ENCODE data around the gene ARHGAP1.
"Not testable (repeated sequence)": the region's sequence is repeated elsewhere in the genome, so short reads cannot be mapped to it uniquely, and the experiment has no call there.

Gene ARHGAP1

GRCh38 chr11:46671958-46672315 lies 28.5 kb downstream of the ARHGAP1 start:
- DNase-seq = no peak

DNA sequence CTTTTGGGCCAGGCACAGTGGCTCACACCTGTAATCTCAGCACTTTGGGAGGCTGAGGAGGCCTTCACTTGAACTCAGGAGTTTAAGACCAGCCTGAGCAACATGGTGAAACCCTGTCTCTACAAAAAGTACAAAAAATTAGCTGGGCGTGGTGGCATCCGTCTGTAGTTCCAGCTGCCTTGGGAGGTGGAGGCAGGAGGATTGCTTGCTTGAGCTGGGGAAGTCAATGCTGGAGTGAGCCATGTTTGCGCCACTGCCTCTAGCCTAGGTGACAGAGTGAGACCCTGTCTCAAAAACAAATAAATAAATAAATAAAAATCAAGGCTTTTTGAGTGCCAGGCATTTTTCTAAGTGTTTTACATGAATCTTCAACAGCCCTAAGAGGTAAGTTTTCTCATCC lies 29.9 kb downstream of the ARHGAP1 start:
- DNase-seq = not testable (repeated sequence)

DNA sequence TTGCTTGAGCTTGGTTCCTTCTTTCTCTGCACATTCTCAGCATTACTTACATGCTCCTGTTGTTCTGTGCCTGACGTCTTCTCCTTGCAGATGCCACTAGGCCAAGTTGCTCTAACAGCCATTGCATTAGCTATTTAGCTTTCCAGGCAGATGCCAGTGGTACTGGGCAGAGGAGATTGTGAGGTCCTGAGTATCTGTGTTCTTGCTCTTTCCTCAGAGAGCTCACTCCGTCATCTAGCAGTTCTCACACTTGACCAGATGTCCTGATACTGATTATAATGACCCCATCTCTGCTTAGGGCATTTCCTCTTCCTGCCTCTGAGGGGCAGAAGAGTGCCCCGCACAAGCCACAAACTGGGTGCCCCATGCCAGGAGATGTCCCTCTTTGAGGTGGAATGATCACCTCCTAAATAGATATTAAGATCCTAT lies 30.7 kb downstream of the ARHGAP1 start:
- DNase-seq = no peak

- DNase-seq = no peak
These were observed 31.8 kb downstream of the ARHGAP1 start for GRCh38 chr11:46668480-46669085.

DNA sequence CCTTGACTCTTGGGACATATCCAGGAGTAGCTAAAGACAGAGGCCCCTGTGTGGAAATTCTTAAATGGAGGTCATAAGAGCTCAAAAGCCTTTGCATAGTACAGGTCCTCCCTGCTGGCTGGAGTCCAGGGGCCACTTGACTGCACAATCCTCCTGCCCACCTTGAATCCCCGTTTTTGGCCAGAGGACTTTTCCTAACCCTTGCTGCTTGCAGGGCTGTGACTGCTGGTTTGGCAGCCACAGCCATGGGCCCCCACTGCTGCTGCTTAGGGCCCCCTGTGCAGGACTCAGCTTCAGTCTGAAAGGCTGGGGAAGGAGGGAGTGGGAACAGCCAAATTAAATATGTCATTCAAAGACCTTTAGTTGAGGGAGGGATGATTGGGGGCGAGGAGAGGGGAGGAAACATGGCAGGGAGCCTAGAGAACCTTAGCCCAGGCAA lies 33.4 kb downstream of the ARHGAP1 start:
- no peak for DNase-seq

DNA sequence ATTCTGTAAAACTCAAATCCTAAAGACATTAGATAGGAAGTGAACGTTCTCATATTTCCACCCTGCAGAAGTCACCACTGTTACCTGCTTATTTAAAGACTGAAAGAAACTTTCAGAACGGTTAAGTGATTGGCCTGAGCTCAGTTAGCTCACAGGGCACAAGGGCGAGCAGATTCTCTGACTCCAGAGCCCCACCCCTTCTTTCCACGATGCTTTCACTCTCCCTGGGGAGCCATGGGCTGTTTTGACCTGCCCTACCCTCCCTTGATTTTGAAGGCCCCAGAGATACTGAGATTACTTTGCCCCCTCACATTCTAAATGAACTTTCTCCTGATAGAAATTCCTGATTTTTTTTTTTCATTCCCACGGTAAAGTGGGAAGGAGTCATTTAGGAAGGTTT lies 33.9 kb downstream of the ARHGAP1 start:
- DNase-seq = no peak

DNA sequence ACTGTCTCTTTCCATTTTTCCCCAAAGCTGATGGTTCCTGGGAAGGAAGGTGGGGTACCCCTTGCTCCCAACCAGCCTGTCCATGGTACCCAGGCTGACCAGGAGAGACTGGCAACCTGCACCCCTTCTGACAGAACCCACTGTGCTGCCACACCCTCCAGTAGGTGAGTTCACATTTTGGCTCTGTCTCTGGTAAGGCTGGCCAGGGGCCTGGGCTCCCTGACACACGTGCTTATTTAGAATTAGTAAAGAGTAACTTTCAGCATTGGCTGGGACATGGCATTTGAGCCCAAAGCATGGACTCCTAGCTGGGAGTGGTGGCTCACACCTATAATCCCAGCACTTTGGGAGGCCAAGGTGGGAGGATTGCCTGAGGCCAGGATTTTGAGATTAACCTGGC lies 35.1 kb downstream of the ARHGAP1 start:
- DNase-seq = no peak

- no peak for DNase-seq
These were observed 35.8 kb downstream of the ARHGAP1 start for GRCh38 chr11:46664612-46665011.

GRCh38 chr11:46663277-46663940 lies 37.0 kb downstream of the ARHGAP1 start:
- no peak for DNase-seq

GRCh38 chr11:46662366-46662765 lies 38.1 kb downstream of the ARHGAP1 start:
- DNase-seq = no peak

DNA sequence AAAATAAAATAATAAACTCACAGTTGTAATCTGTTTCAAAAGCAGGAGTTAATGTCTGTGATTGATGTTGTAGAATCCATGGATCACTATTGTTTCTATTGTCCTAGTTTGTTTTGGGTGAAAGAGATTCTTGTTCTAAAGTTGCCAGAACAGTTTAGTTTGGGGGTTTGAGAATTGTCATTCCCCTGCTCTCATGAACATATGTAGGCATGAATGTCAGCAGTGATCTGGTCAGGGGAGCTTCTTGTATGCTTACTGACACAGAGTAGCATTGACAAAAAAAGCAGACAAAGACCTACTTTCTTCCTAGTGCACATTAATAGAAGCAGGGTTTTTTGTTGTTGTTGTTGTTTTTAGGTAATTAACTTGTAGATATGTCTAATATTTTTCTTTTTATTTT lies 38.6 kb downstream of the ARHGAP1 start:
- DNase-seq = no peak

DNA sequence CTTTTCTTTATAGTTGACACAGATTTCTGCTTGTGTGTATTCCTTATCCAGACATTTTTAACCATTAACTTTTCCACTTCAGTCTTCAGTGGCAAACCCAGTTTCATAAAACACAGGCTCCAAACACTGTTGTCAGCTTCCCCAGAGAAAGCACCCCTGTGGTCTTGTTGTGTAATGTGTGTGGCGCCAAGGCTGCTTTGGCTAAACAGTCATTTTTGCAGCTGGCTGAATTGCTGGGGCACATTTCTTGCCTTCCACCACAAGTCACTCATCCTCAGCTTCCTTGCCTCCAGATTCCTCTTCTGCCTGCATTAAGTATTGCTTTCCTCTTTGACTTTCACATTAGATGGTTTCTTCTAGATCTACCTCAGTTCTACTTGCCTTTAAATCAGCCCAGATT lies 40.5 kb downstream of the ARHGAP1 start:
- DNase-seq = no peak

- no peak for DNase-seq
These were observed 42.2 kb downstream of the ARHGAP1 start for GRCh38 chr11:46658259-46658658.

DNA sequence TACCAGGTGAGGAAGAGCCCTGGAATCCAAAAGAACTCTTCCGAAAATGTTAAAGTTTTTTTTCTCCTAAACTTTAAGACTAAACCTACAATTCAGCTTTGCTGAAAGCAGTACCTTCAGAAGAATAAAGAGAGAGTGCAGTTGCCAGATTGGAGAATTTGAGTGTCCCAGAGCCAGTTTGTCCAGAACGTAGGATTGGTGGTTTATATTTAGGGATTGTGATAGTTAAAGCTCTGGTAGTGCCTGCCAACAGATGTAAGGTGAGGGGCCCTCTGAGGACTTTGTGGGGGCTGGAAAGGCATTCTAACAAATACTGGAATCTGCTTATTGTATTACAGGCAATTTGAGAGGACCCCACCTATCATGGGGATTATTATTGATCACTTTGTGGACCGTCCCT lies 43.2 kb downstream of the ARHGAP1 start:
- DNase-seq = no peak

DNA sequence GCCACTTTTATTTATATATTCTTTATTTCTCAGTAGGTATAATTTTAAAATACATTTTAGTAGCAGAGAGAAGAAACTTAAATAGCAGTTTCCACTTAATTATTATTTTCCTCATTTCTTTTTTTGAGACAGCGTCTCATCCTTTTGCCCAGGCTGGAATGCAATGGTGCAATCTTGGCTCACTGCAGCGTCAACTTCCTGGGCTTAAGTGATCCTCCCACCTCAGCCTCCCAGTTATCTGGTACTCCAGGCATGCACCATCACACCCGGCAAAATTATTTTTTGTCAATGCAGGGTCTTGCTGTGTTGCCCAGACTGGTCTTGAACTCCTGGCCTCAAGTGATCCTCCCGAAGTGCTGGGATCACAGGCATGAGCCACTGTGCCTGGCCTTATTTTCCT lies 44.8 kb downstream of the ARHGAP1 start:
- no peak for DNase-seq

GRCh38 chr11:46649180-46649738 lies 51.2 kb downstream of the ARHGAP1 start:
- DNase-seq = no peak

DNA sequence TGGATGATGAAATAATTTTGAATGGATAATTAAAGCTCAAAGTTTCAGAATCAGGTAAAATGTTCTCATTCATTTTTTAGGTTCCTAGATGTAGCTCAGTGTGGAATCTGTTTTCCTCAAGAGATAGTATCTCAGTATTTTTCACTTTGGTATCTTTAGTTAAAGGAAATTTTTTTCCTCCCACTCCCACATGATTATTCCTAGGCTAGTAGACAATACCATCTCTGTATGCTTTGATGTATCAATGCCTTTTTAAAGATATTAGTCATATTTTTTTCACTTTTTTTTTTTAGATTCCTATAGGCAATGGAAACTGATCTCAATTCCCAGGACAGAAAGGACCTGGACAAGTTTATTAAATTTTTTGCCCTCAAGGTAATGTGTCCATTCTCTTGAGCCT lies 56.4 kb downstream of the ARHGAP1 start:
- no peak for DNase-seq

DNA sequence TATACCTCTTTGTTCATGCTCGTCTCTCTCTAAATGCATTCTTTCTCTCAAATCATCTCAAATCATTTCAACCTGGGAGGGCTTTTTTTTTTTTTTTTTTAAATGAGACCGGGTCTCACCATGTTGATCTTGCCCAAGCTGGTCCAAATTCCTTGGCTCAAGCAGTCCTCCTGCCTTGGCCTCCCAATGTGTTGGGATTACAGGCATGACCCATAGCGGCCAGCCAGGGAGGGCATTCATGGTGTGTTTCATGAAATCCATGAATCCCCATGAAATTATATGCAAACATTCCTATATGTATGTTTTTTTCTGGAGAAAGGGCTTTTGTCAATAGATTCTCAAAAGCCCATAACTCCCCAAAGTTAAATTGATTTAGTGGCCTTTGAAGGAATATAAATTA lies 56.9 kb downstream of the ARHGAP1 start:
- no peak for DNase-seq

GRCh38 chr11:46642627-46643335 lies 57.6 kb downstream of the ARHGAP1 start:
- no peak for DNase-seq

GRCh38 chr11:46641639-46642038 lies 58.8 kb downstream of the ARHGAP1 start:
- no peak for DNase-seq

GRCh38 chr11:46640036-46640788 lies 60.2 kb downstream of the ARHGAP1 start:
- no peak for DNase-seq

- DNase-seq = no peak
These were observed 61.1 kb downstream of the ARHGAP1 start for GRCh38 chr11:46639197-46639839.

GRCh38 chr11:46637546-46637945 lies 62.9 kb downstream of the ARHGAP1 start:
- no peak for DNase-seq
